Measurements from ENCODE around the gene PFKFB3. TPM values are rescaled to one million over a fixed set of nuclear protein-coding genes. Genes with fewer than 3 reads are reported as not detected.

Gene PFKFB3
- total RNA-seq, 1 donor from 2014 or later, result 9.9 TPM

- Histone ChIP-seq H3K4me1 (ENCODE audit: control insufficient read depth in 3 of 3, insufficient read depth in 3 of 3, low read length in 3 of 3) (peaks cover 0 to 10% (median 0%) of the 10 kb centered on the region in 3 donors), H3K9ac (ENCODE audit: low read depth in 1 of 3, low read length in 3 of 3) (no peak overlapping the region), H3K36me3 (ENCODE audit: control insufficient read depth in 3 of 3, insufficient read depth in 3 of 3, low read length in 3 of 3) (peaks cover 81 to 90% (median 88%) of the 10 kb centered on the region in 3 donors), H3K9me3 (ENCODE audit: control insufficient read depth in 3 of 3, low read length in 3 of 3) (no peaks in the 10 kb centered on the region), H3K4me3 (ENCODE audit: low read length in 3 of 3) (no peak overlapping the region), H3K27me3 (ENCODE audit: control insufficient read depth in 3 of 3, insufficient read depth in 3 of 3, low read length in 3 of 3) (no peaks in the 10 kb centered on the region), H3K27ac (ENCODE audit: low read depth, low read length) (no peak overlapping the region)
Observed at GRCh38 chr10:6221971-6222751, 19.4 kb downstream of the PFKFB3 start.

- H3K27me3 ChIP-seq (ENCODE audit: control insufficient read depth in 3 of 3, insufficient read depth in 3 of 3, low read length in 3 of 3), result no peaks in the 10 kb centered on the region
- no peak overlapping the region for H3K4me3 ChIP-seq (ENCODE audit: low read length in 3 of 3)
- peaks cover 83 to 90% (median 88%) of the 10 kb centered on the region in 3 donors for H3K36me3 ChIP-seq (ENCODE audit: control insufficient read depth in 3 of 3, insufficient read depth in 3 of 3, low read length in 3 of 3)
- no peaks in the 10 kb centered on the region for H3K9me3 ChIP-seq (ENCODE audit: control insufficient read depth in 3 of 3, low read length in 3 of 3)
- H3K4me1 ChIP-seq (ENCODE audit: control insufficient read depth in 3 of 3, insufficient read depth in 3 of 3, low read length in 3 of 3), result peaks cover 0 to 5% (median 0%) of the 10 kb centered on the region in 3 donors
- no peak overlapping the region for H3K27ac ChIP-seq (ENCODE audit: low read depth, low read length)
- no peak overlapping the region for H3K9ac ChIP-seq (ENCODE audit: low read depth in 1 of 3, low read length in 3 of 3)
Observed at GRCh38 chr10:6222755-6223154, 20.0 kb downstream of the PFKFB3 start.

- Histone ChIP-seq H3K9ac (ENCODE audit: low read depth in 1 of 3, low read length in 3 of 3) (no peak overlapping the region), H3K9me3 (ENCODE audit: control insufficient read depth in 3 of 3, low read length in 3 of 3) (no peaks in the 10 kb centered on the region), H3K27me3 (ENCODE audit: control insufficient read depth in 3 of 3, insufficient read depth in 3 of 3, low read length in 3 of 3) (no peaks in the 10 kb centered on the region), H3K4me3 (ENCODE audit: low read length in 3 of 3) (no peak overlapping the region), H3K27ac (ENCODE audit: low read depth, low read length) (no peak overlapping the region), H3K36me3 (ENCODE audit: control insufficient read depth in 3 of 3, insufficient read depth in 3 of 3, low read length in 3 of 3) (peaks cover 87 to 90% (median 90%) of the 10 kb centered on the region in 3 donors), H3K4me1 (ENCODE audit: control insufficient read depth in 3 of 3, insufficient read depth in 3 of 3, low read length in 3 of 3) (peaks cover 0 to 2% (median 0%) of the 10 kb centered on the region in 3 donors)
Observed at GRCh38 chr10:6223981-6224380, 21.2 kb downstream of the PFKFB3 start.

- H3K27ac ChIP-seq (ENCODE audit: low read depth, low read length), result no peak overlapping the region
- no peak overlapping the region for H3K4me3 ChIP-seq (ENCODE audit: low read length in 3 of 3)
- H3K27me3 ChIP-seq (ENCODE audit: control insufficient read depth in 3 of 3, insufficient read depth in 3 of 3, low read length in 3 of 3), result no peaks in the 10 kb centered on the region
- no peaks in the 10 kb centered on the region for H3K9me3 ChIP-seq (ENCODE audit: control insufficient read depth in 3 of 3, low read length in 3 of 3)
- H3K9ac ChIP-seq (ENCODE audit: low read depth in 1 of 3, low read length in 3 of 3), result no peak overlapping the region
- peaks cover 87 to 90% (median 89%) of the 10 kb centered on the region in 3 donors for H3K36me3 ChIP-seq (ENCODE audit: control insufficient read depth in 3 of 3, insufficient read depth in 3 of 3, low read length in 3 of 3)
- no peaks in the 10 kb centered on the region for H3K4me1 ChIP-seq (ENCODE audit: control insufficient read depth in 3 of 3, insufficient read depth in 3 of 3, low read length in 3 of 3)
Observed at GRCh38 chr10:6224781-6225180, 22.0 kb downstream of the PFKFB3 start.

- Histone ChIP-seq H3K27me3 (ENCODE audit: control insufficient read depth in 3 of 3, insufficient read depth in 3 of 3, low read length in 3 of 3) (no peaks in the 10 kb centered on the region), H3K9me3 (ENCODE audit: control insufficient read depth in 3 of 3, low read length in 3 of 3) (no peaks in the 10 kb centered on the region), H3K4me1 (ENCODE audit: control insufficient read depth in 3 of 3, insufficient read depth in 3 of 3, low read length in 3 of 3) (no peaks in the 10 kb centered on the region), H3K4me3 (ENCODE audit: low read length in 3 of 3) (no peak overlapping the region), H3K36me3 (ENCODE audit: control insufficient read depth in 3 of 3, insufficient read depth in 3 of 3, low read length in 3 of 3) (peaks cover 87 to 94% (median 90%) of the 10 kb centered on the region in 3 donors), H3K27ac (ENCODE audit: low read depth, low read length) (no peak overlapping the region), H3K9ac (ENCODE audit: low read depth in 1 of 3, low read length in 3 of 3) (no peak overlapping the region)
Observed at GRCh38 chr10:6225263-6225814, 22.6 kb downstream of the PFKFB3 start.

- H3K36me3 ChIP-seq (ENCODE audit: control insufficient read depth in 3 of 3, insufficient read depth in 3 of 3, low read length in 3 of 3), result peaks cover 81 to 89% (median 83%) of the 10 kb centered on the region in 3 donors
- H3K27me3 ChIP-seq (ENCODE audit: control insufficient read depth in 3 of 3, insufficient read depth in 3 of 3, low read length in 3 of 3), result no peaks in the 10 kb centered on the region
- no peak overlapping the region for H3K4me3 ChIP-seq (ENCODE audit: low read length in 3 of 3)
- H3K9me3 ChIP-seq (ENCODE audit: control insufficient read depth in 3 of 3, low read length in 3 of 3), result no peaks in the 10 kb centered on the region
- no peak overlapping the region for H3K27ac ChIP-seq (ENCODE audit: low read depth, low read length)
- no peaks in the 10 kb centered on the region for H3K4me1 ChIP-seq (ENCODE audit: control insufficient read depth in 3 of 3, insufficient read depth in 3 of 3, low read length in 3 of 3)
- H3K9ac ChIP-seq (ENCODE audit: low read depth in 1 of 3, low read length in 3 of 3), result no peak overlapping the region
Observed at GRCh38 chr10:6226216-6226615, 23.5 kb downstream of the PFKFB3 start.

GRCh38 chr10:6227346-6227745 lies 24.6 kb downstream of the PFKFB3 start:
- no peak overlapping the region for H3K27ac ChIP-seq (ENCODE audit: low read depth, low read length)

GRCh38 chr10:6228010-6228511 lies 25.3 kb downstream of the PFKFB3 start:
- H3K9ac ChIP-seq (ENCODE audit: low read depth in 1 of 3, low read length in 3 of 3), result no peak overlapping the region
- no peak overlapping the region for H3K4me3 ChIP-seq (ENCODE audit: low read length in 3 of 3)
- peaks cover 77 to 89% (median 83%) of the 10 kb centered on the region in 3 donors for H3K36me3 ChIP-seq (ENCODE audit: control insufficient read depth in 3 of 3, insufficient read depth in 3 of 3, low read length in 3 of 3)
- no peaks in the 10 kb centered on the region for H3K9me3 ChIP-seq (ENCODE audit: control insufficient read depth in 3 of 3, low read length in 3 of 3)
- H3K27ac ChIP-seq (ENCODE audit: low read depth, low read length), result no peak overlapping the region
- no peaks in the 10 kb centered on the region for H3K27me3 ChIP-seq (ENCODE audit: control insufficient read depth in 3 of 3, insufficient read depth in 3 of 3, low read length in 3 of 3)
- H3K4me1 ChIP-seq (ENCODE audit: control insufficient read depth in 3 of 3, insufficient read depth in 3 of 3, low read length in 3 of 3), result no peaks in the 10 kb centered on the region

More at GRCh38 chr10:6227346-6227745, 24.6 kb downstream of the PFKFB3 start:
- H3K36me3 ChIP-seq (ENCODE audit: control insufficient read depth in 3 of 3, insufficient read depth in 3 of 3, low read length in 3 of 3), result peaks cover 78 to 89% (median 84%) of the 10 kb centered on the region in 3 donors
- H3K27me3 ChIP-seq (ENCODE audit: control insufficient read depth in 3 of 3, insufficient read depth in 3 of 3, low read length in 3 of 3), result no peaks in the 10 kb centered on the region
- H3K4me1 ChIP-seq (ENCODE audit: control insufficient read depth in 3 of 3, insufficient read depth in 3 of 3, low read length in 3 of 3), result no peaks in the 10 kb centered on the region
- no peaks in the 10 kb centered on the region for H3K9me3 ChIP-seq (ENCODE audit: control insufficient read depth in 3 of 3, low read length in 3 of 3)
- H3K4me3 ChIP-seq (ENCODE audit: low read length in 3 of 3), result no peak overlapping the region
- H3K9ac ChIP-seq (ENCODE audit: low read depth in 1 of 3, low read length in 3 of 3), result no peak overlapping the region

GRCh38 chr10:6228647-6229046 lies 25.9 kb downstream of the PFKFB3 start:
- Histone ChIP-seq H3K4me3 (ENCODE audit: low read length in 3 of 3) (no peak overlapping the region), H3K27ac (ENCODE audit: low read depth, low read length) (no peak overlapping the region), H3K9me3 (ENCODE audit: control insufficient read depth in 3 of 3, low read length in 3 of 3) (no peaks in the 10 kb centered on the region), H3K9ac (ENCODE audit: low read depth in 1 of 3, low read length in 3 of 3) (no peak overlapping the region), H3K27me3 (ENCODE audit: control insufficient read depth in 3 of 3, insufficient read depth in 3 of 3, low read length in 3 of 3) (no peaks in the 10 kb centered on the region), H3K4me1 (ENCODE audit: control insufficient read depth in 3 of 3, insufficient read depth in 3 of 3, low read length in 3 of 3) (no peaks in the 10 kb centered on the region), H3K36me3 (ENCODE audit: control insufficient read depth in 3 of 3, insufficient read depth in 3 of 3, low read length in 3 of 3) (peaks cover 78 to 89% (median 83%) of the 10 kb centered on the region in 3 donors)

- H3K27ac ChIP-seq (ENCODE audit: low read depth, low read length), result no peak overlapping the region
- H3K9me3 ChIP-seq (ENCODE audit: control insufficient read depth in 3 of 3, low read length in 3 of 3), result no peaks in the 10 kb centered on the region
- peaks cover 79 to 89% (median 83%) of the 10 kb centered on the region in 3 donors for H3K36me3 ChIP-seq (ENCODE audit: control insufficient read depth in 3 of 3, insufficient read depth in 3 of 3, low read length in 3 of 3)
- no peaks in the 10 kb centered on the region for H3K27me3 ChIP-seq (ENCODE audit: control insufficient read depth in 3 of 3, insufficient read depth in 3 of 3, low read length in 3 of 3)
- H3K4me1 ChIP-seq (ENCODE audit: control insufficient read depth in 3 of 3, insufficient read depth in 3 of 3, low read length in 3 of 3), result no peaks in the 10 kb centered on the region
- no peak overlapping the region for H3K9ac ChIP-seq (ENCODE audit: low read depth in 1 of 3, low read length in 3 of 3)
- H3K4me3 ChIP-seq (ENCODE audit: low read length in 3 of 3), result no peak overlapping the region
Observed at GRCh38 chr10:6229290-6229689, 26.6 kb downstream of the PFKFB3 start.
